Spleen (tissue), 7 donors: ENCODE data around the gene L2HGDH.

ENCODE experiments used
- POLR2A ChIP-seq, 3 donors: fragments of 450-650 bp; IDR thresholded peaks; one replicate each; pipeline ENCODE4 v1.5.1; 2017; ENCODE audit warnings: antibody characterized with exemption in 3 of 3, mild to moderate bottlenecking in 1 of 3
- POLR2AphosphoS5 ChIP-seq, 3 donors: sonication (generic); formaldehyde crosslinking; IDR thresholded peaks; one replicate each; pipeline ENCODE4 v1.5.1; 2017; ENCODE audit warnings: antibody characterized with exemption in 3 of 3
- TF ChIP-seq, protein P1 (sequence below), 11 experiments: fragments of 200-600 bp in 7 of 11; fragments of 450-650 bp in 4 of 11; sonication (generic) in 4 of 11; IDR thresholded peaks in 8 of 11; conservative IDR thresholded peaks in 3 of 11; 1 replicate in 7 of 11; 2 replicates in 4 of 11; pipeline versions ENCODE4 v1.4.0 to v1.8.0; 2016 to 2021; ENCODE audit warnings: antibody characterized with exemption in 11 of 11, inconsistent platforms in 4 of 11, mild to moderate bottlenecking in 1 of 11
- donor health status: DM: no; HTN: no; CAD: no; lungs with moderate emphysema.
- donor health status: DM: no; HTN: no; CAD: no.
- donor health status: DM: no; HTN: no; CAD: no.

DNA sequence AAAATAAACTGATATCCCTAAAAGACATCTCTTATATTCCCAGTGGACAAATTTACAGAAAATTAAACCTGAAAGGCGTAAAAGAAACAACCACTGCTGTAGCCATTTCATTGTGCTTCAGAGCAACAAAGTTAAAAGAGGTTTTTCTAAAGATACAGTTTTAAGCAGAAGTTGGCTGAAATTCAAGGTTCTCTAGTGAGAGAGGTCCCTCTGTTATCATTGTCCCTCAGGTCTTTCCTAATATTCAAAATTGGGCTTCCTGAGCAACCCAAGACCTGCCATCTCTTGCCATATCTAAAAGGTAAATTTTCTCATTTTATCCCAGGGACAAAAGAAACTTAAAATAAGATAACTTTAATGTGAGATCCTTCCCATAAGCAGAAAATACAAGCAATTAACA, 69.9 kb downstream of the L2HGDH start:
- TF ChIP-seq, protein P1, sequence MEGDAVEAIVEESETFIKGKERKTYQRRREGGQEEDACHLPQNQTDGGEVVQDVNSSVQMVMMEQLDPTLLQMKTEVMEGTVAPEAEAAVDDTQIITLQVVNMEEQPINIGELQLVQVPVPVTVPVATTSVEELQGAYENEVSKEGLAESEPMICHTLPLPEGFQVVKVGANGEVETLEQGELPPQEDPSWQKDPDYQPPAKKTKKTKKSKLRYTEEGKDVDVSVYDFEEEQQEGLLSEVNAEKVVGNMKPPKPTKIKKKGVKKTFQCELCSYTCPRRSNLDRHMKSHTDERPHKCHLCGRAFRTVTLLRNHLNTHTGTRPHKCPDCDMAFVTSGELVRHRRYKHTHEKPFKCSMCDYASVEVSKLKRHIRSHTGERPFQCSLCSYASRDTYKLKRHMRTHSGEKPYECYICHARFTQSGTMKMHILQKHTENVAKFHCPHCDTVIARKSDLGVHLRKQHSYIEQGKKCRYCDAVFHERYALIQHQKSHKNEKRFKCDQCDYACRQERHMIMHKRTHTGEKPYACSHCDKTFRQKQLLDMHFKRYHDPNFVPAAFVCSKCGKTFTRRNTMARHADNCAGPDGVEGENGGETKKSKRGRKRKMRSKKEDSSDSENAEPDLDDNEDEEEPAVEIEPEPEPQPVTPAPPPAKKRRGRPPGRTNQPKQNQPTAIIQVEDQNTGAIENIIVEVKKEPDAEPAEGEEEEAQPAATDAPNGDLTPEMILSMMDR (IDR thresholded peaks at IDR 0.05 in 8 of 11, conservative IDR thresholded peaks at IDR 0.05 in 3 of 11) = no peak
- TF ChIP-seq POLR2AphosphoS5 (IDR thresholded peaks at IDR 0.05) (no peak), POLR2A (IDR thresholded peaks at IDR 0.05) (no peak)
